NCI-H187 treated with DMSO at 0.1 percent for 48 hours (cell line): ENCODE data around the gene MTCH1.
A peak's percentile ranks its signal among the peaks of the same experiment; 100 is the strongest.
"Not testable (repeated sequence)": the region's sequence is repeated elsewhere in the genome, so short reads cannot be mapped to it uniquely, and the experiment has no call there.

Source experiments
- DNase-seq: peaks from one replicate; lab custom pipeline; 2025; lab: John Stamatoyannopoulos, UW

MTCH1 gene

GRCh38 chr6:36997811-36998722 is 12.1 kb upstream of the MTCH1 start:
- peak; percentile 35 for DNase-seq

DNA sequence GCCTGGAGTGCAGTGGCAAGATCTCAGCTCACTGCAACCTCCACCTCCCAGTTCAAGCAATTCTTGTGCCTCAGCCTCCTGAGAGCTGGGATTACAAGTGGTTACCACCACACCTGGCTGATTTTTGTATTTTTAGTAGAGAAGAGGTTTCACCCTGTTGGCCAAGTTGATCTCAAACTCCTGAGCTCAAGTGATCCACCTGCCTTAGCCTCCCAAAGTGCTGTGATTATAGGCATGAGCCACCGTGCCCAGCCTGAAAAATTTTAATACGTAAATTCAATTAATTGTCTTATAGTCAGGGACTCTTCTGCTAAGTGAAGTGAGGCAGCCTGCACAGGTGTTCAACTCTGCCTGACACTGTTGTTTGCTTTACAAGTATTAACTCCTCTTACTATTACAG is 4.4 kb upstream of the MTCH1 start:
- DNase-seq, result not testable (repeated sequence)

GRCh38 chr6:36989264-36989663 is 3.3 kb upstream of the MTCH1 start:
- DNase-seq, result no peak

DNA sequence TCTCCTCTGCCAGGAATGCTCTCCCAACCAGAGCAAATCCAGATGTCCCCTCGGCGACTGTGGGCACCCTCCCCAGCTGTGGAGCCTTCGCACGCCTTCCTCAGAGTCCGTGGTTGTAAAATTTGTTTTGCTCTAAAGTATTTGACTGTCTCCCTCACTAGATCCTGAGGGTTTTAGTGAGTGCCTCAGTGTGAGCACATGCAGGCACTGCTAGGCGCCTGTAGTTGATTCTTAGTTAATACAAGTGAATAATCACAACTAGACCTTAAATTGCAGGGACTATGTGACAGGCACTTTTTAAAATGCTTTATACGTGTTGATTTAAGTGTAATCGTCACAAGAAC is 680 bp upstream of the MTCH1 start:
- no peak for DNase-seq

DNA sequence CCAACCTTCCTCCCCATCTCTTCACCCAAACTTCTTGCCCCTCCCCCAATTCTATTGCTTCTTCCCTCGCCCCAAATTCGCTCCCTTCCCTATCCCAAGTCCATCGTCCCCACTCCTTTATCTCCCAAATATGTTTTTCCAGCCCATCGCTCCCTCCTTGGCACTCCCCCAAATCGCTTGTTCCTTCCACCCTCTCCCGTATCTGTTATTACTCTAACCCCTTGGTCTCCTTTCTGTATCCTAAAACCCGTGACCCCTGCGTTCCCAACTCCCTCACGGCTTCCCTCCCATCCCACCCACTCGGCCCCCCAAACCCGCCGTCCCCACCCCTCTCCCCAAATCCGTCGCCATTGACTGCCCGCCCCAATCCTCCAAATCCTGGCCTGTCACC is 584 bp downstream of the MTCH1 start:
- DNase-seq, result no peak

DNA sequence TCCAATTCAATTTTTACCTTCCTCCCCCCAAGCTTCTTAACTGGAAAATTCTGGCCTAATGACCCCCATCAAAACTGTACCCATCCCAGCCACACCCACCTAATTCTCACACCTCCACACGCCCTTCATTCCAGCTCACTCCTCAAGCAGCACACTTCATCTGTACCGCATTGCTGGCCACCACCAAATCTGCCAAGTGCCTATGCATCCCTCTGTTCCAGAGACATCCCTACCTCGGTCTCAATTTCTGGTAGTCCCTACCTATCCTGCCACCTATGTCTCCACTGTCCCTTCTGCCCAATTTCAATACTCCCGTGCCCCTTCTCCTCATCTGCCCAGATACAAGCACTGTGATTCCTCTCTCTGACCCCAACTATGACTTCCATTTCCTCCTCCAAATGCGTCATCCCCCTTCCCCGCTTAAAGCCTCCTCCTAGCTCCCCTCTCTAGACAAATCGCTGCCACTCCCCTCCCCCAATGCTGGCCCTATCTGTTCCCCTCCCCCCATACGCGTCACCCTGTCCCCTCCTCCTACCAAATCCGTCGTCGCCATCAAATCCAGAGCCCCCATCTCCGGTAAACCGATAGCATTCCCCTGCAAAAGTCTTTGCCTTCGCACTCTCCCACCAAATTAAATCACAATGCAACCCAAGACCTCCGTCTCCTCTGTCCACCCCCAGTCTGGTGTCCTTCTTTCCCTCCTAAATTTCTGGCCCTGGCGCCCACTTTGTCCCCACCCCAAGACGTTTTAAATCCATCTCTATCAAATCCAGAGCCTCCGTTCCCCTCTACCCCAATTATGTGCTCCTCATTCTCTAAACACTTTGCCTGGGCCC is 1.2 kb downstream of the MTCH1 start:
- DNase-seq, result no peak

- DNase-seq, result no peak
These were observed 2.5 kb downstream of the MTCH1 start for GRCh38 chr6:36983538-36983937.

DNA sequence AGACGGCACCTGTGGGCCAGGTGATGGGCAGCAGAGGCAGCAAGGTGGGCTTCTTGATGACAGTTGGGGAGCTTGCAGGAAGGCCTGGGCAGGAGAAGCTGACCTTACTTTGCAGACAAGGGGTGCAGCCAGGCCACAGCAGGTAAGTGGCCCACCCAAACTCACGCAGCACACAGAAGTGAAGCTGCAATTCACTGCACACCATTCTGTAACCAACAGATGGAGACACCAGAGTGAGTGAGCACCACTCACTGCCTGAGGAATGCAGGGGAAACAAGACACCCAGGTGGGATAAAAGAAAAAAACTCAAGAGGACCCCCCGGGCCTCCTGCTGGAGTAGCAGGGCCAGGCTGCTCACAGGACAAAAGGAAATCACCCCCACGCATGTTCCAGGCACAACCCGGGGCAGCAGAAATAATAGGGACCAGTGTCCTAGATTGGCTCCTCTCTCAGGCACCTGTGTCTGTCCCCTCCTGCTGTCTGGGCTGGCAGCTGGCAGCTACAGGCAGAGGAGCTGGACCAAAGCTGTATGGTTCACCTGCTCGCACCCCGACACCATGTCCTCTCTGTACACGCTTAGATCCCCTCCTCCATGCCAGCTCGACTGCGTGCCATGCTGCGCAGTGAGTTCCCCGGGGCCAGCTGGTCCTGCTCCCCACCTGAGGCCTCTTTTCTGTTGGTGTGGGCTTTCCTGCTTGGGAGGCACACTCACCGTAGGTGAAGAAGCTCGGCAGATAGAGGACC is 4.9 kb downstream of the MTCH1 start:
- DNase-seq, result no peak

DNA sequence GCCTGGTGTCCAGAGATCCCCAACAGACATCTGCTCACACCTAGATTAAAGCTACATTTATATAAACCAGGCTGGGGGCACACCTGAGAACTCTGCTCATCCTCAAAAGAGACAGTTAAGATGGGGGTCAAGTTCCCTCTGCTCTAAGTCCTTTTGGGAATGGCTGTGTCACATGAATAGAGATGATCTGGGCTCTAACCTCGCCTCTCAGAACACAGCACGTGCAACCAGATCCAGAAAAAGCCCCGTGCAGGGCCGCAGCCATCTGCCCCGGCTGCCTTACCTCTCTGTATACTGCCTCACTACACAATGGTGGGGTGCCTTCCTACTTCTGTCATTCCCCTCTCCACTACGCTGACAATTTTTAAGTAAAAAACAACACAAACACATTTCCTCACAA is 5.9 kb downstream of the MTCH1 start:
- no peak for DNase-seq

DNA sequence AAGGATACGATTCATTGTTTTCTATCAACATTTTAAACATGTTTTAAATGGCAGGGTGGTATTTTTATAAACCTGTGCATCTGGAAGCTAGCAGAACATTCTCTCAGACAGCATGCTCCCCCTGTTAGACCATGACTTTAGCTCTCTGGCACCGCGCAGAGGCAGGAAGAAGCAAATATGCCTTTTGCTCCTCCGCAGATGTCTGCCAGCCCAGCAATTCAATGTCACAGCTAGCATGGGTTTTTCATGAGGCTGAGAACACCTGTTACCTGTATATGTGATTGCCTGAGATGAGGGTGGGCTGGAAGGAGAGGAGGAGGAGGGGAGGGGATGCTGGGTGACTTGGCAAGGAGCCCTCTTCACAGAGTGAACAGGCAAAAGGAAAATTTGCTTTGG is 6.7 kb downstream of the MTCH1 start:
- no peak for DNase-seq

- DNase-seq, result no peak
These were observed 7.3 kb downstream of the MTCH1 start for GRCh38 chr6:36978421-36979346.

DNA sequence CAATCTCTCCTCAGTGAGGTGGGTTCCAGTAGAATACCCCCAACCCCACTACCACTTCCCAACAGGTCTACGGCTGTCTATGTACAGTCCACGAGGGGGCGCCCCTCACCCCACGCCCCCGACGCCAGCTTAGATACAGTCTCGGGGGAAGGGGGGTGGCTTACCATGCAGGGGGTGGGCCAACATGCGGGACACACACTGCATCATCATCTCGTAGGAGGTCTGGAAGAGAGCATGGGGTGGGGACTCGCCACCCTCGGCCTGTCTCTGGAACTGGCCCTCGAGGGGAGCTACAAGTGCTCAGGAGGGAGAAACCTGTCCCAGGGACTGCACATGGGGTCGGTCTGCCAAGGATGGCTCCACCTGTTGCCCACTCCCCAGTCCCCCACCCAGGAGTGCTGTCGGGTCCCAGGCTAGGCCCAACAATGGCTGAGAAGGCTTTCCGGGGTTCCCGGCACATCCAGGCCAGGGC is 8.5 kb downstream of the MTCH1 start:
- DNase-seq, result no peak

DNA sequence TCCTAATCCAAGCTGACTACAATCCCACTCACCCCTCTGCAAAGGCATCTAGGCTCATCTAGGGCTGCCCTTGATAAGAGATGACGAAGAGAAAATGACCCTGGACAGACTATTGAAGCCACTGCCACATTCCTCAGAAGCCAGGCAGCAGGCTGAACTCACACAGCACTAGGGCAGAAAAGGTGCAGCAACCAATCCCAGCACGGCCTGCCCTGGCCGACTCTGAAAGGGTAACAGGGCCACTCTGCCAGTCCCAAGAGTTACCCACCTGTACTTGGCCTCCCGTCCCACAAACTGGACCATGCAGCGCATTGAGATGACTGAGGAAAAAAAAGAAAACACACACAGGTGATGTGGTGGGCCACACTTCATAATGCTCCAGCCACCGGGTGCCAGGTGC is 9.1 kb downstream of the MTCH1 start:
- DNase-seq, result no peak

DNA sequence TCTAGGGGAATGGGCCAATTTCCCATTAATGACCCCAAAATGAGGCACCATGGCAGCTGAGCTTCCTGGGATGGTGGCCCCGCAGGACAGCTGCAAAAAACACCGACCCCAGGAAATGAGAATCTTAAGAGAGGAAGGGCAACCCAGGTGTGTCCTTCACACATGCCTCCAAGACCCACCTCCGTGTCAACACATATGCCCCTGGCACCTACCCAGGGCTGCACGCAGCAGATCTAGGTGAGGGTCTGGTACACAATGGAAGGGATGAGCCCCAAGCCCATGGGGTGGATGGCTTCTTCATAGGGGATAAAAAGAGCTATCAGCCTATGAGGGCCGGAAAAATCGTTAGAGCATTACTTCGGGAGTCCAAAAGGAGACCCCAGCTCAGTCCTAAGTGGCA is 9.5 kb downstream of the MTCH1 start:
- no peak for DNase-seq

GRCh38 chr6:36976007-36976264 is 10.1 kb downstream of the MTCH1 start:
- no peak for DNase-seq

DNA sequence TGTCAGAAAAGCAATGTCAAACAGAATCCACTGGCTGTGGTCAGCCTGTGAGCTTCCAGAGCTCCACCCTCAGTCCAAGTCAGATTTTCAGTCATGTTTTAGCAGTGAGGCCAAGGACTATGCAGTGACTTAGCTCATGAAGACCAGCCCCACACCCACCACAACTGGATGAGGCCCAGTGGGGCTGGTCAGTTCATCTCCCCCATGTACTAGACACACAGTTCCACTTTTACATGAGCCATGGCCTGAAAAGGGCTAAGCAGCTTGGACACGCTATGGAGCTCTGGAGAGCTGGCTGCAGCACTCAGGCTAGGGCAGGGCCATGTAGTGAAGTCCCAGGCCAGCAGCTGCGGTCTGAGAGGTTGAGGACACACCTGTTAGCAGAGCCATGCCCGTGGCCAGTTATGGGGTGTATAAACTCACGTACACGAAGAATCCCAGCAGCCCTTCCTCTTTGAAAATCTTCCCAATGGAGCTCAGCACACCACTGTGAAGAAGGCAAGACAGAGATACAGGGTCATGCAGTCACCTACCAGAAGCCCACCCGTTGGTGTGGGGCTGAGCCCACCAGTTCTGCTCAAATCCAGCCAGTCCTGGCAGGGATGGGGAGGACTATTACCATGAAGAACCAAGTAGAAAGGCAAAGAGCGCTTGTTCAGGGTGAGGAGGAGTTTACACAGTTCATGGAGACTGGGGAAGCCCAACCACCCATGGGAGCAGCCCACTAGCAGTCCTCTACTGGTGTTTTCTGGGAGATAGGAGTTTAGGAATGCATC is 10.6 kb downstream of the MTCH1 start:
- DNase-seq, result no peak

DNA sequence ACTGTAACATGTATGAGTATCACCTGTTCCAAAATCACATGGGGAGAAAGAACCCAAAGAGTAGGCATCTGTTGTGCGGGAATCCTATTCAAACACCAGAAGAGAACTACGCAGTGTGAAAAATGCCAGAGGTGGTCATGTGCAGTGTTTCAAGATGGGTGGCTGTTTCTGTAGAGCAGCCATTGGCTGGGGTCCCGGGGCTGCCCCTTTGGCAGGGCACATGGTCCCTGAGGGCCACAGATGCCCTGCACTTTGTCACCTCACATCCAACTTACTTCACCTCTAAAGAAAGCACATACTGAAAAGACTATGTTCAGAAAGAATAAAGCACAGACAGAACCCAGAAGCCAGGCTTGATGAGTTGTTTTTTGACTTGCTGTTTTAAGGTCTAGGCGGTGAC is 12.3 kb downstream of the MTCH1 start:
- DNase-seq, result no peak

DNA sequence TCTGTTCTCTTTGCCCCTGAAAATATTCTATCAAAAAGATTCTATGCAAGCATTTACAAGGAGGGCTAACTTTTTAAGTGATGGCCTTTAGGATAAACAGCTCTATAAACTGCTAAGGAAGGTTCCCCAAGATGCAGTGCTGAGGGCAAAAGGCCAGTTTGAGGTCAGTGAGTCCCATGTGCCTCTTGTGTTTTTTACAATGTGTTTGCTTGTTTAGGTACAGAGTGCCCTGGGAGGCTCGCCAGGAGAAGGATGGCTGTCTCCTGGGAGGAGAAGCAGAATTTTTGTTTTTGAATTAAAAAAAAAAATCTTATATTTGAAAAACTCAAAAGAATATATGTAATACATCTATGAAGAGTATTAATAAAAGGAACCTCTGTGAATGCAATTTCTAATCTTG is 12.8 kb downstream of the MTCH1 start:
- no peak for DNase-seq

DNA sequence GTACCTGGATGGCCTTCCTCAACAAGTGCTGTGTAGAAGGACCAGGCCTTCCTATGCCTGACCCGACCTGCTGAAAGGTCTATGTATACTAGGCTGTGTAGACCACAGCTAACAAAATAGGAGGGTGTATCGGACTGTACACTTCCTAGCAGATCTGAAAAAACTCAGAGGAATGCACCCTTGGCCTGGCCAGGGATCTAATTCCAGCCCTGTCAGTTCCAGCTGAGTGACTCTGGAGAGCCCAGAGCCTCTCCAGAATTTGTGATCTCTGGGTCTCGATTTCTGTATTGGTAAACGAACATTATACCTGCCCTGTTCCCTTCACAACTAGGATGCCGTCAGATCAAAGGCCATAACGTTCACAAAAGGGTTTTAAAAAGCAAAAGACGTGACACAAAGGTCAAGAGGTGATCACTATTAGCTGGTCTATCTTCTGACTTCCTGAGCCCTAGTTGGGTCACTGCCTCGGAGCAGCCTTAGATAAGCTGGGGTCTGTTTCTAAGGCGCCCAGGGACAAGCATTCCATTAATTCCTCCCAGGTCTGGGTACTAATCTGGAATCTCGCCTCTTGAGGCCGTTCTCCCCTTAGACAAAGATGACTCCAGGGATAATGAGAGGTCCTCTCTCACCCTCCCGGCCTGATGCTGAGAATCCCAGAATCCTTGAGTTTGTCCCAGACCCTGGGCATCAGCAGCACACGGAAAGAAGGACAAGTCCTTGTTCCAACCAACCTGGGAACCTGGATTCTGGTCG is 13.9 kb downstream of the MTCH1 start:
- DNase-seq, result no peak
